Measurements from ENCODE around the gene MDM2. TPM values are rescaled to one million over a fixed set of nuclear protein-coding genes. Genes with fewer than 3 reads are reported as not detected.

MDM2 gene
- total and polyA plus RNA-seq, 2 of the 13 experiments (the other 11 are each of a cell fraction or from before 2014, with no cell fraction given) = 29.3 to 314 TPM

DNA sequence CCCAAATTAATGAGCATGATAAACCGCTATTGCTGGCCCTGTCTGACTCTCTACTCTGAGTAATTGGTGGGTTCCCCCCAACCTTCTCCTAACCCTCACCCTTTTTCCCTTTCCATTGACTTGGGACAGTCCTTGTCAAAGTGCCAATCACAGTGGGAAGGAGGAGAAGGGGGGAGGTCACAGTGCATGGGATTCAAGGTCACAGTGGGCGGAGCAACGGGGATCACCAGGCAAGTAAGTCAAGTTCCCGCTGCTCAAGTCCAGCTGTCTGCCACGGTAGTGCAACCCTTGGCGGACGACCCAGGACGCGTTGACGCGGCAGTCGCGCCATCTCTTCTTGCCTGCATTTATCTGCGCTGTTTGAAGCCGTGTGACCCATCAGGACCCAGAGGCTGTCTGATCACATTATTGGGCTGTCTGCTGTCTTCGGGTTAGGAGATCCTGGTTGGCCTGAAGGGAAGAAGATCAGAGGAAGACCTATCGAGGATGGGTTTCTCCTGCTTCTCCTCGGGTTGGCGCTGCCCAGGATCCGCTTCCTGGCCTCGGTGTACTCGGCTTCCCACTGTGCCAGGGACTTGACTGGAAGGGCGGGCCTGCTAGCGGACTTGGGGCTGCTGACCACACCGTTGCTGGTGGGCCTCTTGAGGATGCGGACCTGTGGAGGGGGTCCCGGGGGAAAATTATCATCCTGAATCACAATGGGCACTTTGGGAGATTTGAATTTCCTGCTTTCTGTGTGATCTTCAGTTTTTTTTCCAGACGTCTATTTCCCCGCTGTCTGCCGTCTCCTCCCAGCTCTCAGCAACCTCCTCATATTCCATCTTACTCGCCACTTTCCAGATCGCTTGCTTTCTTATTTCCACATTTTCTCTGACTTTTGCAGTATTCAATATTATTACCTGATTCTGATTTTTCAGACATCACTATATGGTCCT is 3.1 kb upstream of the MDM2 start (continued):
- TF ChIP-seq ZNF550 (CRISPR knock-in tag; IDR thresholded peaks at IDR 0.05; ENCODE audit: borderline replicate concordance) = peak; percentile 85; the same call in 1 of the 2 replicates
- peak; percentile 48 for TF ChIP-seq PHF5A (CRISPR knock-in tag; IDR thresholded peaks at IDR 0.05; ENCODE audit: low read depth, unreplicated experiment)
- TF ChIP-seq NRL (CRISPR knock-in tag; IDR thresholded peaks at IDR 0.05; ENCODE audit: borderline replicate concordance) = peak; percentile 16; the same call in 1 of the 2 replicates
- no peak for TF ChIP-seq HNRNPH1 (optimal IDR thresholded peaks at IDR 0.05; ENCODE audit: low read depth, low read length)
- TF ChIP-seq ZNF160 (CRISPR knock-in tag; IDR thresholded peaks at IDR 0.05) = peak; percentile 74; the same call in 1 of the 2 replicates
- peak; percentile 80; the same call in 1 of the 2 replicates for TF ChIP-seq ZNF230 (CRISPR knock-in tag; IDR thresholded peaks at IDR 0.05)
- TF ChIP-seq, protein P1, sequence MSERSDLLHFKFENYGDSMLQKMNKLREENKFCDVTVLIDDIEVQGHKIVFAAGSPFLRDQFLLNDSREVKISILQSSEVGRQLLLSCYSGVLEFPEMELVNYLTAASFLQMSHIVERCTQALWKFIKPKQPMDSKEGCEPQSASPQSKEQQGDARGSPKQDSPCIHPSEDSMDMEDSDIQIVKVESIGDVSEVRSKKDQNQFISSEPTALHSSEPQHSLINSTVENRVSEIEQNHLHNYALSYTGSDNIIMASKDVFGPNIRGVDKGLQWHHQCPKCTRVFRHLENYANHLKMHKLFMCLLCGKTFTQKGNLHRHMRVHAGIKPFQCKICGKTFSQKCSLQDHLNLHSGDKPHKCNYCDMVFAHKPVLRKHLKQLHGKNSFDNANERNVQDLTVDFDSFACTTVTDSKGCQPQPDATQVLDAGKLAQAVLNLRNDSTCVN (CRISPR knock-in tag; IDR thresholded peaks at IDR 0.05; ENCODE audit: borderline replicate concordance) = peak; percentile 81; the same call in 1 of the 2 replicates
- no peak for TF ChIP-seq ONECUT2 (CRISPR knock-in tag; IDR thresholded peaks at IDR 0.05)
- peak; percentile 69; the same call in 1 of the 2 replicates for TF ChIP-seq ZNF878 (CRISPR knock-in tag; IDR thresholded peaks at IDR 0.05)
- no peak for TF ChIP-seq NFE2 (CRISPR knock-in tag; IDR thresholded peaks at IDR 0.05)
- peak; percentile 51; the same call in 1 of the 2 replicates for TF ChIP-seq CEBPG (CRISPR knock-in tag; IDR thresholded peaks at IDR 0.05)
- TF ChIP-seq, protein P2, sequence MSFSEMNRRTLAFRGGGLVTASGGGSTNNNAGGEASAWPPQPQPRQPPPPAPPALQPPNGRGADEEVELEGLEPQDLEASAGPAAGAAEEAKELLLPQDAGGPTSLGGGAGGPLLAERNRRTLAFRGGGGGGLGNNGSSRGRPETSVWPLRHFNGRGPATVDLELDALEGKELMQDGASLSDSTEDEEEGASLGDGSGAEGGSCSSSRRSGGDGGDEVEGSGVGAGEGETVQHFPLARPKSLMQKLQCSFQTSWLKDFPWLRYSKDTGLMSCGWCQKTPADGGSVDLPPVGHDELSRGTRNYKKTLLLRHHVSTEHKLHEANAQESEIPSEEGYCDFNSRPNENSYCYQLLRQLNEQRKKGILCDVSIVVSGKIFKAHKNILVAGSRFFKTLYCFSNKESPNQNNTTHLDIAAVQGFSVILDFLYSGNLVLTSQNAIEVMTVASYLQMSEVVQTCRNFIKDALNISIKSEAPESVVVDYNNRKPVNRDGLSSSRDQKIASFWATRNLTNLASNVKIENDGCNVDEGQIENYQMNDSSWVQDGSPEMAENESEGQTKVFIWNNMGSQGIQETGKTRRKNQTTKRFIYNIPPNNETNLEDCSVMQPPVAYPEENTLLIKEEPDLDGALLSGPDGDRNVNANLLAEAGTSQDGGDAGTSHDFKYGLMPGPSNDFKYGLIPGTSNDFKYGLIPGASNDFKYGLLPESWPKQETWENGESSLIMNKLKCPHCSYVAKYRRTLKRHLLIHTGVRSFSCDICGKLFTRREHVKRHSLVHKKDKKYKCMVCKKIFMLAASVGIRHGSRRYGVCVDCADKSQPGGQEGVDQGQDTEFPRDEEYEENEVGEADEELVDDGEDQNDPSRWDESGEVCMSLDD (CRISPR knock-in tag; IDR thresholded peaks at IDR 0.05; ENCODE audit: borderline replicate concordance) = no peak
- no peak for TF ChIP-seq NONO (IDR thresholded peaks at IDR 0.05)
- TF ChIP-seq NONO (CRISPR knock-in tag; conservative IDR thresholded peaks at IDR 0.05) = peak; percentile 43; the same call in 1 of the 2 replicates
- TF ChIP-seq ZFP41 (CRISPR knock-in tag; IDR thresholded peaks at IDR 0.05; ENCODE audit: borderline replicate concordance) = 0 out of 2 replicates have a peak, but pooled peaks have one; percentile 38
- TF ChIP-seq MAZ (IDR thresholded peaks at IDR 0.05; ENCODE audit: borderline replicate concordance, low read depth, low read length) = 0 out of 2 replicates have a peak, but pooled peaks have one; percentile 9
- peak; percentile 73 for TF ChIP-seq MAZ (CRISPR knock-in tag; IDR thresholded peaks at IDR 0.05; ENCODE audit: low read depth)
- TF ChIP-seq, protein P3, sequence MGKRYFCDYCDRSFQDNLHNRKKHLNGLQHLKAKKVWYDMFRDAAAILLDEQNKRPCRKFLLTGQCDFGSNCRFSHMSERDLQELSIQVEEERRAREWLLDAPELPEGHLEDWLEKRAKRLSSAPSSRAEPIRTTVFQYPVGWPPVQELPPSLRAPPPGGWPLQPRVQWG (CRISPR knock-in tag; IDR thresholded peaks at IDR 0.05; ENCODE audit: borderline replicate concordance, low read depth) = no peak
- TF ChIP-seq, protein P4, sequence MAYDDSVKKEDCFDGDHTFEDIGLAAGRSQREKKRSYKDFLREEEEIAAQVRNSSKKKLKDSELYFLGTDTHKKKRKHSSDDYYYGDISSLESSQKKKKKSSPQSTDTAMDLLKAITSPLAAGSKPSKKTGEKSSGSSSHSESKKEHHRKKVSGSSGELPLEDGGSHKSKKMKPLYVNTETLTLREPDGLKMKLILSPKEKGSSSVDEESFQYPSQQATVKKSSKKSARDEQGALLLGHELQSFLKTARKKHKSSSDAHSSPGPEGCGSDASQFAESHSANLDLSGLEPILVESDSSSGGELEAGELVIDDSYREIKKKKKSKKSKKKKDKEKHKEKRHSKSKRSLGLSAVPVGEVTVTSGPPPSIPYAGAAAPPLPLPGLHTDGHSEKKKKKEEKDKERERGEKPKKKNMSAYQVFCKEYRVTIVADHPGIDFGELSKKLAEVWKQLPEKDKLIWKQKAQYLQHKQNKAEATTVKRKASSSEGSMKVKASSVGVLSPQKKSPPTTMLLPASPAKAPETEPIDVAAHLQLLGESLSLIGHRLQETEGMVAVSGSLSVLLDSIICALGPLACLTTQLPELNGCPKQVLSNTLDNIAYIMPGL (CRISPR knock-in tag; IDR thresholded peaks at IDR 0.05; ENCODE audit: borderline replicate concordance in 1 of 2, low read depth in 1 of 2) = peak in 1 of 2 experiments; percentile 88; a peak in 3 of 4 replicates
- peak; percentile 76; the same call in 1 of the 2 replicates for TF ChIP-seq MYC (CRISPR knock-in tag; IDR thresholded peaks at IDR 0.05; ENCODE audit: borderline replicate concordance)
- peak; percentile 78 for TF ChIP-seq KMT2A (CRISPR knock-in tag; IDR thresholded peaks at IDR 0.05)
- TF ChIP-seq SCMH1 (CRISPR knock-in tag; IDR thresholded peaks at IDR 0.05; ENCODE audit: borderline replicate concordance) = no peak

All from HepG2 (cell line).